H1 (cell line): ENCODE data around the gene RAP1GAP. TPM values are rescaled to one million over a fixed set of nuclear protein-coding genes. Genes with fewer than 3 reads are reported as not detected.

ENCODE experiments used
- ATF3 ChIP-seq: IDR thresholded peaks from 2 replicates; pipeline ENCODE4 v1.6.1; 2011; ENCODE audit warnings: low read depth, mild to moderate bottlenecking, low read length; ENCODE audit not compliant: insufficient read depth
- BRCA1 ChIP-seq: IDR thresholded peaks from 2 replicates; pipeline ENCODE4 v1.6.1; 2012; ENCODE audit warnings: low read depth, low read length, improper control_type of control experiment
- EZH2 ChIP-seq: fragments of 200-600 bp; sonication (generic); IDR thresholded peaks from 2 replicates; pipeline ENCODE4 v1.7.1; 2012; ENCODE audit warnings: low read depth, mild to moderate bottlenecking, moderate library complexity, low read length, inconsistent platforms; ENCODE audit not compliant: severe bottlenecking
- MAFK ChIP-seq: IDR thresholded peaks from 2 replicates; pipeline ENCODE4 v1.6.1; 2012; ENCODE audit warnings: low read depth, mild to moderate bottlenecking, improper control_type of control experiment, low read length
- MAX ChIP-seq: IDR thresholded peaks from 2 replicates; pipeline ENCODE4 v1.6.1; 2012; ENCODE audit warnings: inconsistent platforms
- NRF1 ChIP-seq: IDR thresholded peaks from 2 replicates; pipeline ENCODE4 v1.6.1; 2011; ENCODE audit warnings: mild to moderate bottlenecking, low read depth, low read length, improper control_type of control experiment
- SIX5 ChIP-seq: IDR thresholded peaks from 2 replicates; pipeline ENCODE4 v1.6.1; 2011; ENCODE audit warnings: mild to moderate bottlenecking, low read depth, low read length
- SP1 ChIP-seq: IDR thresholded peaks from 2 replicates; pipeline ENCODE4 v1.6.1; 2011; ENCODE audit warnings: low read depth, low read length
- TBP ChIP-seq: IDR thresholded peaks from 2 replicates; pipeline ENCODE4 v1.6.1; 2011; ENCODE audit warnings: low read depth, low read length, improper control_type of control experiment
- polyA plus RNA-seq, 7 experiments: library from polyadenylated mRNA; depleted of rRNA in 3 of 7; stranded (reverse) in 5 of 7; unstranded in 2 of 7; fragments of >200 nt in 5 of 7; fragments of 200-250 nt in 2 of 7; gene quantifications; 1 replicate in 5 of 7; 2 replicates in 1 of 7; 4 replicates in 1 of 7; pipeline versions ENCODE4 v1.2.1 to v1.2.3, GENCODE V29; 2011 to 2013; ENCODE audit warnings: missing spikeins in 2 of 7, mixed read lengths in 2 of 7
- total RNA-seq: library from RNA; stranded (reverse); fragmentation: NEBNext Ultra II Directional; extraction: Animal tissue kit (Norgen Biotek cat#: 25700); gene quantifications from 2 replicates; pipeline ENCODE4 v1.2.1, GENCODE V29; 2021

RAP1GAP gene
- total and polyA plus RNA-seq, 2 of the 8 experiments (the other 6 are each of a cell fraction or from before 2014, with no cell fraction given): 8.4 TPM

GRCh38 chr1:21638531-21639341 lies 30.4 kb downstream of the RAP1GAP start (continued):
- TF ChIP-seq MAX (no peak), ATF3 (no peak), EZH2 (no peak), NRF1 (no peak), TBP (no peak), SIX5 (no peak), MAFK (peak; percentile 11; the same call in 1 of the 2 replicates), SP1 (no peak), BRCA1 (no peak)
